ENCODE results near the gene NKIRAS1. TPM values are rescaled to one million over a fixed set of nuclear protein-coding genes. Genes with fewer than 3 reads are reported as not detected.

Gene NKIRAS1
- total RNA-seq, 2 donors from 2014 or later, result 18.4 to 19.8 TPM

GRCh38 chr3:23944861-23945662 lies 28.3 kb upstream of the NKIRAS1 start, which contains the start of gene NR1D2:
Gene NR1D2 (plus strand): TSS chr3:23945286. CDS start chr3:23945579, 293 bp downstream.
- Histone ChIP-seq H3K4me1 (peaks cover 0 to 49% of the 10 kb centered on the region in 2 donors), H3K4me3 (peak within 1 kb of the TSS; percentile 88), H3K36me3 (no peaks in the 10 kb centered on the region), H3K27ac (peak within 1 kb of the TSS; percentile 98), H3K27me3 (no peaks in the 10 kb centered on the region), H3K9me3 (no peaks in the 10 kb centered on the region)
- DNase-seq (ENCODE audit: low spot score), result peak; percentile 75
- TF ChIP-seq, protein P1, sequence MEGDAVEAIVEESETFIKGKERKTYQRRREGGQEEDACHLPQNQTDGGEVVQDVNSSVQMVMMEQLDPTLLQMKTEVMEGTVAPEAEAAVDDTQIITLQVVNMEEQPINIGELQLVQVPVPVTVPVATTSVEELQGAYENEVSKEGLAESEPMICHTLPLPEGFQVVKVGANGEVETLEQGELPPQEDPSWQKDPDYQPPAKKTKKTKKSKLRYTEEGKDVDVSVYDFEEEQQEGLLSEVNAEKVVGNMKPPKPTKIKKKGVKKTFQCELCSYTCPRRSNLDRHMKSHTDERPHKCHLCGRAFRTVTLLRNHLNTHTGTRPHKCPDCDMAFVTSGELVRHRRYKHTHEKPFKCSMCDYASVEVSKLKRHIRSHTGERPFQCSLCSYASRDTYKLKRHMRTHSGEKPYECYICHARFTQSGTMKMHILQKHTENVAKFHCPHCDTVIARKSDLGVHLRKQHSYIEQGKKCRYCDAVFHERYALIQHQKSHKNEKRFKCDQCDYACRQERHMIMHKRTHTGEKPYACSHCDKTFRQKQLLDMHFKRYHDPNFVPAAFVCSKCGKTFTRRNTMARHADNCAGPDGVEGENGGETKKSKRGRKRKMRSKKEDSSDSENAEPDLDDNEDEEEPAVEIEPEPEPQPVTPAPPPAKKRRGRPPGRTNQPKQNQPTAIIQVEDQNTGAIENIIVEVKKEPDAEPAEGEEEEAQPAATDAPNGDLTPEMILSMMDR (IDR thresholded peaks at IDR 0.05), result no peak

GRCh38 chr3:23944007-23944783 lies 27.4 kb upstream of the NKIRAS1 start:
- Histone ChIP-seq H3K9me3 (no peaks in the 10 kb centered on the region), H3K27me3 (no peaks in the 10 kb centered on the region), H3K4me3 (peak overlapping the region; percentile 88), H3K4me1 (peaks cover 0 to 40% of the 10 kb centered on the region in 2 donors), H3K27ac (peak overlapping the region; percentile 98), H3K36me3 (no peaks in the 10 kb centered on the region)
- no peak for DNase-seq (ENCODE audit: low spot score)
- TF ChIP-seq, protein P1 (IDR thresholded peaks at IDR 0.05), result no peak

DNA sequence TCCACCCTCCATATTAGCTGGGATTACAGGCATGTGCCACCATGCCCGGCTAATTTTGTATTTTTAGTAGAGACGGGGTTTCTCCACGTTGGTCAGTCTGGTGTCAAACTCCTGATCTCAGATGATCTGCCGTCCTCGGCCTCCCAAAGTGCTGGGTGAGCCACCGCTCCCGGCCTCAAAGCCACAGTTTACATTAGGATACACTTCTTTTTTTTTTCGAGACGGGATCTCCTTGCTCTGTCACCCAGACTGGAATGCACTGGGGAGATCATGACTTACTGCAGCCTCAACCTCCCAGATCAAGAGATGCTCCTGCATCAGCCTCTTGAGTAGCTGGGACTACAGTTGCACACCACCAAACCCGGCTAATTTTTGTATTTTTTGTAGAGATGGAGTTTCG lies 25.8 kb upstream of the NKIRAS1 start:
- DNase-seq (ENCODE audit: low spot score), result no peak
- H3K4me1 ChIP-seq, result peaks cover 0 to 24% of the 10 kb centered on the region in 2 donors
- no peaks in the 10 kb centered on the region for H3K9me3 ChIP-seq
- H3K4me3 ChIP-seq, result no peak overlapping the region
- TF ChIP-seq, protein P1 (IDR thresholded peaks at IDR 0.05), result no peak
- no peak overlapping the region for H3K27ac ChIP-seq
- H3K27me3 ChIP-seq, result no peaks in the 10 kb centered on the region
- H3K36me3 ChIP-seq, result no peaks in the 10 kb centered on the region

DNA sequence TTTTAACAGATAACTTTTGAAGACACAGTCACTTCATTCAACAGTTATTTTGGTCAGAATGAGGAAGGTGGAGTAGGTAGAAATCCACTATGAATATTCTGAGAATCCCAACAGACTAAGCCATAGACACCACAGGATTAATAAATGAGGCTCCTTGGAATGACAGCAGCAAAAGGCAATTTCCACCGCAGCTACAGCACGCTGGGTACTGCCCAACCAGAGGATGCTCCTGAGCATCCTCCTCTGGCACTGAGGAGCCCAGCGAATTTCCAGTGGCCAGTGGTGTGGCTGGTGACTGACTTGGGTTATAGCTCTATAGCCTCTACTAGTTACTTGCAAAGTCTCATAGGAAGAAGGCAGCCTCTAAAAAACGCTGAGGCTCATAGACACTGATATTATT lies 24.6 kb upstream of the NKIRAS1 start:
- TF ChIP-seq, protein P1 (IDR thresholded peaks at IDR 0.05), result no peak
- Histone ChIP-seq H3K27ac (no peak overlapping the region), H3K4me3 (no peak overlapping the region), H3K27me3 (no peaks in the 10 kb centered on the region), H3K36me3 (no peaks in the 10 kb centered on the region), H3K4me1 (peaks cover 0 to 12% of the 10 kb centered on the region in 2 donors), H3K9me3 (no peaks in the 10 kb centered on the region)
- DNase-seq (ENCODE audit: low spot score), result no peak

- Histone ChIP-seq H3K4me3 (no peak overlapping the region), H3K27me3 (no peaks in the 10 kb centered on the region), H3K4me1 (peaks cover 0 to 10% of the 10 kb centered on the region in 2 donors), H3K27ac (no peak overlapping the region), H3K36me3 (no peaks in the 10 kb centered on the region), H3K9me3 (no peaks in the 10 kb centered on the region)
- TF ChIP-seq, protein P1 (IDR thresholded peaks at IDR 0.05), result no peak
- DNase-seq (ENCODE audit: low spot score), result no peak
Observed at GRCh38 chr3:23940775-23941174, 24.0 kb upstream of the NKIRAS1 start.
